Transverse colon (tissue), 4 donors: Measurements from ENCODE around the gene AKAP7. TPM values are rescaled to one million over a fixed set of nuclear protein-coding genes. Genes with fewer than 3 reads are reported as not detected.

Experiments
- DNase-seq: peaks from one replicate; pipeline ENCODE4 v3.0.0-alpha.2; 2019
- H3K27ac ChIP-seq, 4 donors: fragments of 200-600 bp; sonication (generic); 2 replicates each; pipeline ENCODE4 v1.5.1; 2016 to 2018; ENCODE audit warnings: inconsistent platforms in 4 of 4
- H3K27me3 ChIP-seq: fragments of 200-600 bp; sonication (generic); 2 replicates; pipeline ENCODE4 v1.5.1; 2017; ENCODE audit warnings: inconsistent platforms
- H3K36me3 ChIP-seq, 4 donors: fragments of 200-600 bp; sonication (generic); 2 replicates each; pipeline ENCODE4 v1.5.1; 2017 to 2019; ENCODE audit warnings: inconsistent platforms in 4 of 4
- H3K4me1 ChIP-seq, 4 donors: fragments of 200-600 bp; sonication (generic); 2 replicates each; pipeline ENCODE4 v1.5.1; 2017 to 2020; ENCODE audit warnings: inconsistent platforms in 4 of 4
- H3K4me3 ChIP-seq, 4 donors: fragments of 200-600 bp; sonication (generic); 1 replicate in 1 of 4; 2 replicates in 3 of 4; pipeline versions ENCODE4 v1.5.1 to v1.6.1; 2017 to 2019; ENCODE audit warnings: inconsistent platforms in 4 of 4
- H3K9me3 ChIP-seq, 2 donors: fragments of 200-600 bp; sonication (generic); 2 replicates each; pipeline ENCODE4 v1.5.1; 2017 to 2019; ENCODE audit warnings: inconsistent platforms in 2 of 2
- EP300 ChIP-seq: sonication (generic); formaldehyde crosslinking; IDR thresholded peaks from one replicate; pipeline ENCODE4 v1.6.1; 2017; ENCODE audit warnings: antibody characterized with exemption, low read depth
- POLR2A ChIP-seq: fragments of 450-650 bp; IDR thresholded peaks from one replicate; pipeline ENCODE4 v1.6.1; 2016; ENCODE audit warnings: antibody characterized with exemption, mild to moderate bottlenecking, moderate library complexity
- POLR2AphosphoS5 ChIP-seq, 3 donors: sonication (generic); formaldehyde crosslinking; IDR thresholded peaks; one replicate each; pipeline ENCODE4 v1.6.1; 2016; ENCODE audit warnings: antibody characterized with exemption in 3 of 3
- WGBS, 2 donors: methylation state at CpG; one replicate each; pipeline ENCODE4 v1.1.5; 2018; ENCODE audit warnings: low coverage in 1 of 2; 5-methylcytosine and 5-hydroxymethylcytosine counted together
- in situ Hi-C, 4 donors: fragments of 200-750 bp; cut with MboI; loops; one replicate each; pipeline versions ENCODE4 v1.15.0 to v1.15.1; 2017; ENCODE audit warnings: low sequenced_read_pairs in 3 of 4, low pct_ligation_motif_present in 1 of 4, low pct_unique_long_range_greater_than_20kb in 1 of 4
- intact Hi-C: fragments of 100-400 bp; cut with DNase I; formaldehyde crosslinking; loops from one replicate; pipeline ENCODE4 v1.15.1; 2023; ENCODE audit warnings: low total_unique reads
- total RNA-seq, 4 donors: library from RNA; depleted of rRNA; stranded (reverse); fragments of >200 nt; gene quantifications; one replicate each; pipeline ENCODE4 v1.1.0, GENCODE V29; 2016
- TF ChIP-seq, protein P1 (sequence below), 5 experiments: fragments of 200-600 bp in 3 of 5; fragments of 450-650 bp in 2 of 5; sonication (generic) in 3 of 5; IDR thresholded peaks; 1 replicate in 2 of 5; 2 replicates in 3 of 5; pipeline ENCODE4 v1.5.1; 2016 to 2017; ENCODE audit warnings: antibody characterized with exemption in 5 of 5, inconsistent platforms in 3 of 5, mild to moderate bottlenecking in 2 of 5, moderate library complexity in 1 of 5

The AKAP7 gene
- total RNA-seq, 4 donors from 2014 or later, result 4.9 to 19.1 (median 12.0) TPM

DNA sequence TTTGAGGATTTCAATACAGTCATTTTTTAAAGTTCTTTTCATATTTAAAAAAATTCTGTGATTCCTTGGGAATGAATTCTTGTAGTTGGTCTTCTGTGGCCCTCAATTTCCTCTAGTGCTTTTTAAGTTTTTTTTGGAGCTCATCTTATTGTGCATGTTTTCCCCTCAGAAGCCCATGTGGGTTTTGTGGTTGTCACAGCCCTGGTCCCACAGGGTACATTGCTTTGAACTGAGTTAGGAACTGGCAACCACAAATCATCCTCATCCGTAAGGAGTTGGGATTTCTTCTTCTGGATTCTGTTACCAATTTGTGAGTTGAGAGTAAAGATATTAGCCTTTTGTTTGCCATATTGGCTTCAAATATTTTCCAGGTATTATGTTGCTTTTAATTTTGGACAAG lies 89.9 kb downstream of the AKAP7 start:
- peaks cover 0 to 7% (median 0%) of the 10 kb centered on the region in 4 donors for H3K36me3 ChIP-seq
- no peak for TF ChIP-seq EP300
- no peak for TF ChIP-seq POLR2AphosphoS5 (IDR thresholded peaks at IDR 0.05)
- TF ChIP-seq, protein P1, sequence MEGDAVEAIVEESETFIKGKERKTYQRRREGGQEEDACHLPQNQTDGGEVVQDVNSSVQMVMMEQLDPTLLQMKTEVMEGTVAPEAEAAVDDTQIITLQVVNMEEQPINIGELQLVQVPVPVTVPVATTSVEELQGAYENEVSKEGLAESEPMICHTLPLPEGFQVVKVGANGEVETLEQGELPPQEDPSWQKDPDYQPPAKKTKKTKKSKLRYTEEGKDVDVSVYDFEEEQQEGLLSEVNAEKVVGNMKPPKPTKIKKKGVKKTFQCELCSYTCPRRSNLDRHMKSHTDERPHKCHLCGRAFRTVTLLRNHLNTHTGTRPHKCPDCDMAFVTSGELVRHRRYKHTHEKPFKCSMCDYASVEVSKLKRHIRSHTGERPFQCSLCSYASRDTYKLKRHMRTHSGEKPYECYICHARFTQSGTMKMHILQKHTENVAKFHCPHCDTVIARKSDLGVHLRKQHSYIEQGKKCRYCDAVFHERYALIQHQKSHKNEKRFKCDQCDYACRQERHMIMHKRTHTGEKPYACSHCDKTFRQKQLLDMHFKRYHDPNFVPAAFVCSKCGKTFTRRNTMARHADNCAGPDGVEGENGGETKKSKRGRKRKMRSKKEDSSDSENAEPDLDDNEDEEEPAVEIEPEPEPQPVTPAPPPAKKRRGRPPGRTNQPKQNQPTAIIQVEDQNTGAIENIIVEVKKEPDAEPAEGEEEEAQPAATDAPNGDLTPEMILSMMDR (IDR thresholded peaks at IDR 0.05), result no peak
- no peak for TF ChIP-seq POLR2A
- 76 to 88% methylated on average over 1 of the region's 1 CpG for WGBS, 2 donors
- H3K4me1 ChIP-seq, result no peaks in the 10 kb centered on the region
- no peaks in the 10 kb centered on the region for H3K27me3 ChIP-seq
- no peak for DNase-seq
- H3K4me3 ChIP-seq, result no peak overlapping the region
- in situ Hi-C loops, result no loop called here
- no peak overlapping the region for H3K27ac ChIP-seq
- no peaks in the 10 kb centered on the region for H3K9me3 ChIP-seq
- intact Hi-C loops, result no loop called here

DNA sequence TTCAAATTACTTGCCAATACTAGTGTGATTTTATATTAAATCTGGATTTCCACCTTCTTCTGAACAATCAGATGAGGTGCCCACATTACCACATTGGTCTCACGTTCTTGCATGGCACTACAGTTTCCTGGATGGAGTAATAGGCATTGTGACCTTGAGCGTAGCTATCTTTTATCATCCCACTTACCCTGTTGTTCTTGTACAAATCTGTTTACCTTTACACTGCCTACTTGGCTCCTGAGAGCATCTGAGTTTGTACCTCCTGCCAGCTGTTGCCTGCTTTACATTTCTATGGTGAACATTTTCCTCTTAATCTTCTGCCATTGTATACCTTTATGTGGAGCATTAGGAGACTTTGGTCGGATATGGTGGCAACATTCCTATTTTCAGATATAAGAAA lies 90.7 kb downstream of the AKAP7 start:
- WGBS, 2 donors, result 83 to 86% methylated on average over 3 of the region's 3 CpGs
- H3K27ac ChIP-seq, result no peak overlapping the region
- no peak for DNase-seq

DNA sequence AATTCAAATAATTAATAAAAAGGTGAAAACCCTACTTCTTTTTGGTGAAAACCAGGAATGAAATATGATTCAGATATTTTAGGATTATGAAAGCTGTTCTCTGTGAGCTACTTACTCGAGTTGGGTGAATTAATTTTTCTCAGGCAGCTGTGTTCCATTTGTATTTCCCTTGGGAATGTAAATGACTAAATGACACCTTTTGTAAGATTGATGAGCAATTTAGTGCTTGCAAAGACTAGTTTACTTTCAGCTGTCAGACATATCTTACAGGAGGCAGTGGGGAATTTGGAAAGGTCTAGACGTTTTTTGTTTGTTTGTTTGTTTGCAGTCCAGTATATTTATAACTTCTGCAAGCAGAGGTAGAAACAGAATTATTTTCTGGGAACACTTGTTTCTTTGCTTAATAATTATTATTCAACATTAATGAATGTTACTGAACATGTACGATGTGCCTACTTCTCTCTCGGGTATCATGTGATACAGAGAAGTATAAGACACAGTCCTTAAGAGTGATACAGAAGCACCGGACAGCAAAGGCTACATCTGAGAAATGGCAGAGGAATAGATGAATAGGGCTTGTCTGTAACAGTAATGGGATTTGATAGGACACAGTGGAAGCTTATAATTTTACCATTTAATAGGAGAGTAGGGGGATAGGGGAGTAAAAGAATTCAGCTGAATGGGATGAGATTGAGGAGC lies 91.3 kb downstream of the AKAP7 start:
- H3K4me3 ChIP-seq, result no peak overlapping the region
- WGBS, 2 donors, result 89 to 91% methylated on average over 5 of the region's 5 CpGs
- H3K4me1 ChIP-seq, result no peaks in the 10 kb centered on the region
- in situ Hi-C loops (no loop called here), intact Hi-C loops (no loop called here)
- no peak for TF ChIP-seq POLR2A
- TF ChIP-seq, protein P1 (IDR thresholded peaks at IDR 0.05), result no peak
- no peak for TF ChIP-seq POLR2AphosphoS5 (IDR thresholded peaks at IDR 0.05)
- TF ChIP-seq EP300, result no peak
- H3K27me3 ChIP-seq, result no peaks in the 10 kb centered on the region
- no peaks in the 10 kb centered on the region for H3K36me3 ChIP-seq
- no peak for DNase-seq
- no peaks in the 10 kb centered on the region for H3K9me3 ChIP-seq
- no peak overlapping the region for H3K27ac ChIP-seq

More for the DNA sequence above, 90.7 kb downstream of the AKAP7 start:
- no peak for TF ChIP-seq EP300
- no peak for TF ChIP-seq POLR2A
- TF ChIP-seq, protein P1 (IDR thresholded peaks at IDR 0.05), result no peak
- no peak for TF ChIP-seq POLR2AphosphoS5 (IDR thresholded peaks at IDR 0.05)
- in situ Hi-C loops (no loop called here), intact Hi-C loops (no loop called here)
- no peaks in the 10 kb centered on the region for H3K9me3 ChIP-seq
- no peaks in the 10 kb centered on the region for H3K4me1 ChIP-seq
- no peak overlapping the region for H3K4me3 ChIP-seq
- peaks cover 0 to 2% (median 0%) of the 10 kb centered on the region in 4 donors for H3K36me3 ChIP-seq
- H3K27me3 ChIP-seq, result no peaks in the 10 kb centered on the region

DNA sequence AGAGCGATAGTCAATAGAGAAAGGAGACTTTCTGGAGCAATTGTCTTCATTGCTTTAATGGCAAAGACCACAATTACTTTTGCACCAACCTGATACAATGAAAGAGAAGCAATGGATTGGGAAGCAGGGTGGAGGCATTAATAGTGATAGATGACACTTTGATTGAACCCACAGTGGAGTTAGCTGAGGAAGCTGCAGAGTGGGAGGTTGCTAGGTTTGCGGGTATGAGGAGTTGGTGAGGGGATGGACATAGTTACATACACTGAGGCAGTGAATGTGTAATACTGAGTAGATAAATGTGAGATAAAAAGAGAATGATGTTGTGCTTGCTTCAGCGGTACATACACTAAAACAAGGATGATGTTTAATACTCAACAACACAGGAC lies 91.9 kb downstream of the AKAP7 start:
- in situ Hi-C loops (no loop called here), intact Hi-C loops (no loop called here)
- Histone ChIP-seq H3K4me3 (no peak overlapping the region), H3K4me1 (no peaks in the 10 kb centered on the region), H3K36me3 (no peaks in the 10 kb centered on the region), H3K27ac (no peak overlapping the region), H3K9me3 (no peaks in the 10 kb centered on the region), H3K27me3 (no peaks in the 10 kb centered on the region)
- TF ChIP-seq POLR2AphosphoS5 (IDR thresholded peaks at IDR 0.05) (no peak), EP300 (no peak), POLR2A (no peak)
- TF ChIP-seq, protein P1 (IDR thresholded peaks at IDR 0.05), result no peak
- WGBS, 2 donors, result 93 to 94% methylated on average over 3 of the region's 3 CpGs
- no peak for DNase-seq
